K562 (cell line): ENCODE results near the gene SRRT. TPM values are rescaled to one million over a fixed set of nuclear protein-coding genes. Genes with fewer than 3 reads are reported as not detected.

Experiments used
- ARID1B ChIP-seq: fragments of 450-650 bp; IDR thresholded peaks from 2 replicates; pipeline ENCODE4 v1.6.1; 2016; ENCODE audit warnings: antibody characterized with exemption, mild to moderate bottlenecking, inconsistent platforms
- BRF1 ChIP-seq: IDR thresholded peaks from 3 replicates; pipeline ENCODE4 v1.6.1; 2011; ENCODE audit warnings: borderline replicate concordance, mild to moderate bottlenecking; ENCODE audit not compliant: insufficient read length; ENCODE audit errors: extremely low read depth
- CBX1 ChIP-seq: sonication (generic); IDR thresholded peaks from 2 replicates; pipeline ENCODE4 v1.6.1; 2016; ENCODE audit warnings: antibody characterized with exemption, low read depth, mild to moderate bottlenecking
- COPS2 ChIP-seq: fragments of 450-650 bp; conservative IDR thresholded peaks from 2 replicates; pipeline ENCODE4 v1.6.1; 2016; ENCODE audit warnings: mild to moderate bottlenecking, moderate library complexity
- CREB1 ChIP-seq, 2 experiments: sonication (generic) in 1 of 2; formaldehyde crosslinking in 1 of 2; IDR thresholded peaks; 2 replicates each; pipeline versions ENCODE4 v1.6.1 to v1.8.0; 2012 to 2022; ENCODE audit warnings: inconsistent platforms in 1 of 2, mild to moderate bottlenecking in 1 of 2, missing genetic modification reagents in 1 of 2, moderate library complexity in 1 of 2
- ESRRB ChIP-seq: fragments of 250-450 bp; sonication (Bioruptor Pico); IDR thresholded peaks from 2 replicates; pipeline ENCODE4 v1.5.0; 2020; ENCODE audit warnings: mild to moderate bottlenecking, moderate library complexity, borderline replicate concordance
- HCFC1 ChIP-seq: IDR thresholded peaks from 2 replicates; pipeline ENCODE4 v1.6.1; 2012; ENCODE audit warnings: low read depth, low read length, improper control_type of control experiment
- L3MBTL2 ChIP-seq: fragments of 450-650 bp; IDR thresholded peaks from 2 replicates; pipeline ENCODE4 v1.6.1; 2016; ENCODE audit warnings: mild to moderate bottlenecking, moderate library complexity
- LEF1 ChIP-seq: fragments of 450-650 bp; IDR thresholded peaks from 2 replicates; pipeline ENCODE4 v1.6.1; 2016; ENCODE audit warnings: mild to moderate bottlenecking
- MAFK ChIP-seq: IDR thresholded peaks from 2 replicates; pipeline ENCODE4 v1.6.1; 2011; ENCODE audit warnings: low read length, improper control_type of control experiment
- MAZ ChIP-seq, 2 experiments: fragments of 450-650 bp in 1 of 2; sonication (generic) in 1 of 2; formaldehyde crosslinking; IDR thresholded peaks in 1 of 2; conservative IDR thresholded peaks in 1 of 2; 2 replicates each; pipeline versions ENCODE4 v1.4.0 to v1.5.0; 2020; ENCODE audit warnings: mild to moderate bottlenecking in 1 of 2, missing genetic modification reagents in 1 of 2
- NCOA2 ChIP-seq, 2 experiments: fragments of 450-650 bp; IDR thresholded peaks; 2 replicates each; pipeline ENCODE4 v1.6.1; 2018; ENCODE audit warnings: mild to moderate bottlenecking in 2 of 2, moderate library complexity in 1 of 2; ENCODE audit not compliant: partially characterized antibody in 2 of 2
- NONO ChIP-seq, 2 experiments: fragments of 200-400 bp in 1 of 2; fragments of 450-650 bp in 1 of 2; formaldehyde crosslinking in 1 of 2; IDR thresholded peaks; 2 replicates each; pipeline ENCODE4 v1.6.1; 2017; ENCODE audit warnings: low read depth in 2 of 2, mild to moderate bottlenecking in 2 of 2, moderate library complexity in 2 of 2, low read length in 1 of 2
- PHF21A ChIP-seq: fragments of 450-650 bp; IDR thresholded peaks from 2 replicates; pipeline ENCODE4 v1.6.1; 2017; ENCODE audit warnings: low read depth, borderline replicate concordance
- POLR3G ChIP-seq: IDR thresholded peaks from 2 replicates; pipeline ENCODE4 v1.6.1; 2011; ENCODE audit not compliant: insufficient read length, insufficient replicate concordance; ENCODE audit errors: extremely low read depth
- SMARCA4 ChIP-seq: fragments of 450-650 bp; IDR thresholded peaks from 2 replicates; pipeline ENCODE4 v1.6.1; 2016
- STAG1 ChIP-seq: sonication (generic); formaldehyde crosslinking; IDR thresholded peaks from 2 replicates; pipeline ENCODE4 v1.5.0; 2020; ENCODE audit warnings: missing genetic modification reagents, borderline replicate concordance
- STAT6 ChIP-seq: sonication (generic); formaldehyde crosslinking; IDR thresholded peaks from 2 replicates; pipeline ENCODE4 v1.8.1; 2023; ENCODE audit warnings: mild to moderate bottlenecking, missing genetic modification reagents
- TCFL5 ChIP-seq: fragments of 250-450 bp; sonication (Bioruptor Pico); conservative IDR thresholded peaks from 2 replicates; pipeline ENCODE4 v1.6.1; 2021; ENCODE audit warnings: mild to moderate bottlenecking, moderate library complexity, matching md5 sums
- TGIF2 ChIP-seq: sonication (generic); formaldehyde crosslinking; IDR thresholded peaks from 2 replicates; pipeline ENCODE4 v1.8.1; 2022; ENCODE audit warnings: mild to moderate bottlenecking, missing genetic modification reagents, moderate library complexity
- ZBTB1 ChIP-seq: sonication (generic); formaldehyde crosslinking; IDR thresholded peaks from 2 replicates; pipeline ENCODE4 v1.8.1; 2023; ENCODE audit warnings: missing genetic modification reagents, low read depth, mild to moderate bottlenecking, borderline replicate concordance
- ZKSCAN1 ChIP-seq: fragments of 150-350 bp; IDR thresholded peaks from 2 replicates; pipeline ENCODE4 v1.6.1; 2016; ENCODE audit warnings: low read depth, low read length
- ZNF121 ChIP-seq: sonication (generic); formaldehyde crosslinking; conservative IDR thresholded peaks from 2 replicates; pipeline ENCODE4 v1.8.0; 2022; ENCODE audit warnings: missing genetic modification reagents
- ZNF24 ChIP-seq: fragments of 450-650 bp; IDR thresholded peaks from 2 replicates; pipeline ENCODE4 v1.6.1; 2016
- ZNF3 ChIP-seq: fragments of 250-450 bp; sonication (Bioruptor Pico); IDR thresholded peaks from 2 replicates; pipeline ENCODE4 v1.5.0; 2021; ENCODE audit warnings: mild to moderate bottlenecking, moderate library complexity
- ZNF311 ChIP-seq: fragments of 250-450 bp; sonication (Bioruptor Pico); IDR thresholded peaks from 2 replicates; pipeline ENCODE4 v1.4.0; 2020; ENCODE audit warnings: mild to moderate bottlenecking, moderate library complexity
- ZNF316 ChIP-seq: fragments of 450-650 bp; IDR thresholded peaks from 2 replicates; pipeline ENCODE4 v1.6.1; 2016
- ZNF408 ChIP-seq: fragments of 250-450 bp; sonication (Bioruptor Pico); IDR thresholded peaks from 2 replicates; pipeline ENCODE4 v1.4.0; 2020; ENCODE audit warnings: low read depth, mild to moderate bottlenecking, moderate library complexity
- ZNF79 ChIP-seq: fragments of 250-450 bp; sonication (Bioruptor Pico); IDR thresholded peaks from 2 replicates; pipeline ENCODE4 v1.4.0; 2020; ENCODE audit warnings: low read depth, mild to moderate bottlenecking, moderate library complexity
- polyA plus RNA-seq, 8 experiments: library from polyadenylated mRNA; depleted of rRNA in 4 of 8; stranded (reverse) in 5 of 8; unstranded in 3 of 8; fragments of >200 nt; fragmentation: Nextera tagmentation in 2 of 8; fragmentation: Illumina TruSeq in 1 of 8; extraction: Ambion mirVana in 2 of 8; extraction: Trizol in 1 of 8; gene quantifications; 2 replicates each; pipeline versions ENCODE4 v1.2.1 to v1.2.3, GENCODE V29; 2011 to 2014; ENCODE audit warnings: inconsistent platforms in 1 of 8, missing spikeins in 1 of 8
- total RNA-seq, 7 experiments: library from RNA; depleted of rRNA in 6 of 7; stranded (reverse); fragments of >200 nt in 6 of 7; fragmentation: Illumina TruSeq in 2 of 7; extraction: Trizol in 2 of 7; gene quantifications; 2 replicates each; pipeline versions ENCODE4 v1.2.1 to v1.2.3, GENCODE V29; 2011 to 2021; ENCODE audit warnings: low replicate concordance in 1 of 7

The SRRT gene
- total and polyA plus RNA-seq, 9 of the 15 experiments (the other 6 are each of a cell fraction or from before 2014, with no cell fraction given), result 10.3 to 263 (median 84.4) TPM

GRCh38 chr7:100829150-100829716 is 45.7 kb upstream of the SRRT start (continued):
- no peak for TF ChIP-seq ZNF3 (CRISPR knock-in tag)
- TF ChIP-seq ZNF408, result no peak
- peak; percentile 79 for TF ChIP-seq LEF1
- peak; percentile 15 to 34; a peak in 1 of 4 replicates for TF ChIP-seq MAZ (CRISPR knock-in tag; conservative IDR thresholded peaks at IDR 0.05 in 1 of 2, IDR thresholded peaks at IDR 0.05 in 1 of 2)
- no peak for TF ChIP-seq TGIF2 (CRISPR knock-in tag)
- peak; percentile 96 for TF ChIP-seq ARID1B
- TF ChIP-seq STAG1, result no peak
- no peak for TF ChIP-seq COPS2
- no peak for TF ChIP-seq POLR3G
- no peak for TF ChIP-seq STAT6 (CRISPR knock-in tag)
- no peak for TF ChIP-seq NCOA2 (IDR thresholded peaks at IDR 0.05; ENCODE audit: partially characterized antibody in 2 of 2)
- no peak for TF ChIP-seq L3MBTL2
- TF ChIP-seq BRF1, result no peak
- TF ChIP-seq ESRRB (CRISPR knock-in tag), result no peak
- TF ChIP-seq TCFL5 (CRISPR knock-in tag), result no peak
- TF ChIP-seq ZKSCAN1, result peak; percentile 22; the same call in 1 of the 2 replicates
- peak; percentile 87 for TF ChIP-seq SMARCA4
- TF ChIP-seq ZNF121 (CRISPR knock-in tag), result no peak
- no peak for TF ChIP-seq ZBTB1 (CRISPR knock-in tag)
- TF ChIP-seq ZNF316, result no peak
- TF ChIP-seq NONO (IDR thresholded peaks at IDR 0.05; ENCODE audit: low read depth in 2 of 2, low read length in 1 of 2), result peak in 1 of 2 experiments; percentile 73; a peak in 1 of 4 replicates
- no peak; the same call in 1 of the 2 replicates for TF ChIP-seq ZNF24
- no peak for TF ChIP-seq HCFC1
- TF ChIP-seq PHF21A, result no peak
- no peak for TF ChIP-seq MAFK
- TF ChIP-seq CREB1 (IDR thresholded peaks at IDR 0.05), result no peak; the same call in 1 of the 2 replicates
- no peak for TF ChIP-seq CREB1 (CRISPR knock-in tag; IDR thresholded peaks at IDR 0.05)
- no peak for TF ChIP-seq ZNF79
- no peak; the same call in 1 of the 2 replicates for TF ChIP-seq CBX1
- no peak for TF ChIP-seq ZNF311 (CRISPR knock-in tag)
